ENCODE results near the gene LNX1.

LNX1 gene

GRCh38 chr4:53571936-53572599, 19.2 kb downstream of the LNX1 start:
- DNase-seq = no peak

GRCh38 chr4:53563824-53564223, 27.5 kb downstream of the LNX1 start:
- no peak for DNase-seq

GRCh38 chr4:53562409-53562808, 28.9 kb downstream of the LNX1 start:
- DNase-seq = no peak

GRCh38 chr4:53559021-53559620, 32.2 kb downstream of the LNX1 start:
- DNase-seq = no peak

GRCh38 chr4:53558065-53558801, 33.1 kb downstream of the LNX1 start:
- no peak for DNase-seq

- no peak for DNase-seq
These were observed 33.6 kb downstream of the LNX1 start for GRCh38 chr4:53557669-53558064.

- DNase-seq = no peak
These were observed 34.6 kb downstream of the LNX1 start for GRCh38 chr4:53556651-53557050.

GRCh38 chr4:53553486-53554210, 37.6 kb downstream of the LNX1 start:
- DNase-seq = no peak

- DNase-seq = no peak
These were observed 38.6 kb downstream of the LNX1 start for GRCh38 chr4:53552711-53553110.

- DNase-seq = no peak
These were observed 39.3 kb downstream of the LNX1 start for GRCh38 chr4:53551958-53552357.

- DNase-seq = no peak
These were observed 39.9 kb downstream of the LNX1 start for GRCh38 chr4:53551281-53551864.

- no peak for DNase-seq
These were observed 42.6 kb downstream of the LNX1 start for GRCh38 chr4:53548662-53549061.

- no peak for DNase-seq
These were observed 43.3 kb downstream of the LNX1 start for GRCh38 chr4:53547983-53548382.

GRCh38 chr4:53545942-53546581, 45.2 kb downstream of the LNX1 start:
- DNase-seq = no peak

GRCh38 chr4:53545273-53545672, 46.0 kb downstream of the LNX1 start:
- DNase-seq = no peak

- no peak for DNase-seq
These were observed 47.7 kb downstream of the LNX1 start for GRCh38 chr4:53543561-53543960.

GRCh38 chr4:53541577-53542206, 49.6 kb downstream of the LNX1 start:
- DNase-seq = no peak

GRCh38 chr4:53538756-53539155, 52.5 kb downstream of the LNX1 start:
- no peak for DNase-seq

- no peak for DNase-seq
These were observed 53.7 kb downstream of the LNX1 start for GRCh38 chr4:53537606-53538005.

GRCh38 chr4:53536328-53536727, 55.0 kb downstream of the LNX1 start:
- no peak for DNase-seq

- no peak for DNase-seq
These were observed 55.7 kb downstream of the LNX1 start for GRCh38 chr4:53535567-53535966.

GRCh38 chr4:53534684-53535083, 56.6 kb downstream of the LNX1 start:
- no peak for DNase-seq
